ENCODE data around the gene TTLL13. TPM values are rescaled to one million over a fixed set of nuclear protein-coding genes. Genes with fewer than 3 reads are reported as not detected.
"Not testable (repeated sequence)": the region's sequence is repeated elsewhere in the genome, so short reads cannot be mapped to it uniquely, and the experiment has no call there.

TTLL13 gene
- total RNA-seq, 1 experiment from 2014 or later, result not detected

GRCh38 chr15:90261811-90262210 lies 12.5 kb downstream of the TTLL13 start:
- DNase-seq, result peak; percentile 75
- Histone ChIP-seq H3K27me3 (no peaks in the 10 kb centered on the region), H3K36me3 (peaks cover 2% of the 10 kb centered on the region; the same call in 1 of the 2 replicates), H3K9me3 (no peaks in the 10 kb centered on the region), H3K4me3 (no peak overlapping the region)

GRCh38 chr15:90262426-90262825 lies 13.1 kb downstream of the TTLL13 start:
- no peak overlapping the region for H3K4me3 ChIP-seq
- H3K36me3 ChIP-seq, result peaks cover 2% of the 10 kb centered on the region
- H3K9me3 ChIP-seq, result no peaks in the 10 kb centered on the region
- peak; percentile 91 for DNase-seq
- H3K27me3 ChIP-seq, result no peaks in the 10 kb centered on the region

GRCh38 chr15:90264671-90265070 lies 15.3 kb downstream of the TTLL13 start:
- DNase-seq, result peak; percentile 34
- Histone ChIP-seq H3K27me3 (no peaks in the 10 kb centered on the region), H3K36me3 (peaks cover 15% of the 10 kb centered on the region), H3K9me3 (no peaks in the 10 kb centered on the region), H3K4me3 (peak overlapping the region; percentile 92)

DNA sequence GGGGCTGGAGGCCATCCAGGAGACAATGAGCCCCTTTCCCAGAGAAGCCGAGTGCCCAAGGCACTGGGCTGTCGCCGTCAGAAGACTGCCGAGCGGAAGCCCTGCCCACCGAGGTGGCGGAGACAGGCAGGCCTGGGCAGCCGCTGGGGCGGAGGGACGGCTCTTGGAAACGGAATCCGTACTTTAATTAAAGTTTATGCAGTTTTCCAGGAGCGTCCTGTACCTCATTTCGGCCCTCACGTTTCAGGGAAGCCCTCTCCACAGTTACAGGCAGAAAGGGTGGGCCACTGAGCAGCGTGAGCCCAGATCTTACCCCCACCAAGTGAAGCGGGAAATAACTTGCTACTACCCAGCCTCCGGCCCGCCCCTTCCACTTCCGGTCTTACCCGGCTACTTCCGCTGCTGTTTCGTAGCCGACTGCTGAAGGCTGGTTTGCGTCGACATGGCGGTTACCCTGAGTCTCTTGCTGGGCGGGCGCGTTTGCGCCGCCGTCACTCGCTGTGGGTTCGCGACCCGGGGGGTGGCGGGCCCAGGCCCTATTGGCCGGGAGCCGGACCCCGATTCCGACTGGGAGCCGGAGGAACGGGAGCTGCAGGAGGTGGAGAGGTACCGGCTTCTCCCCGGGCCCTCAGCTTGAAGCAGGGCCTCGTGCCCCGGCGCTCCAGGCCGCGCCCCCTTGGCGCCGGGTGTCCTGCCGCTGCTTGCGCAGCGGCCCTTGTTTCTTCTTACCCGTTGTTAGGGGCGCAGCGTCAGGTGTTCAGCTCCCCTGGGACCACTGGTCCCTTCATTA lies 16.1 kb downstream of the TTLL13 start, which contains the start of gene NGRN:
TSS of gene NGRN (plus strand) at position 402 of the 790 bp plus-strand sequence. CDS start at position 443, 41 bp downstream.
- Histone ChIP-seq H3K36me3 (peaks cover 23% of the 10 kb centered on the region), H3K27me3 (no peaks in the 10 kb centered on the region), H3K9me3 (no peaks in the 10 kb centered on the region), H3K4me3 (peak within 1 kb of the TSS; percentile 92)
- DNase-seq, result peak; percentile 94

- no peaks in the 10 kb centered on the region for H3K9me3 ChIP-seq
- H3K4me3 ChIP-seq, result peak overlapping the region; percentile 92
- DNase-seq, result peak; percentile 36
- no peaks in the 10 kb centered on the region for H3K27me3 ChIP-seq
- H3K36me3 ChIP-seq, result peaks cover 29% of the 10 kb centered on the region
These were observed 16.7 kb downstream of the TTLL13 start for GRCh38 chr15:90266061-90266431.

DNA sequence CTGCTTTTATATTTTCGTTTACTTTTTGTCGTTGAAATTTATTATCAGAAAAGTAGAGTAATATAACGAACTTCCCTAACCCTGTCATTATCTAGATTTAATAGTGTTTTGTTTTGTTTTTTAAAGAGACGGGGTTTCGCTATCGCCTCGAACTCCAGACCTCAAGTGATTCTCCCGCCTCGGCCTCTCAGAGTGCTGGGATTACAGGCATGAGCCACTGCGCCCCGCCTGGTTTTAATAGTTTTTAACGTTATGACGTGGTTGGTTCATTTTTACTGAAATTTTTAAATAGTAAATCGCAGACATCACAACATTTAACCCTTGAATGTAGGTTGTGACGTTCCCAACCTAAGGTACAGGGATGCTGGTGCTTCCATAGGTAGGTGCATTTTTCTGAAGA lies 17.1 kb downstream of the TTLL13 start:
- Histone ChIP-seq H3K4me3 (peak overlapping the region; percentile 92), H3K36me3 (peaks cover 33% of the 10 kb centered on the region), H3K9me3 (no peaks in the 10 kb centered on the region), H3K27me3 (no peaks in the 10 kb centered on the region)
- DNase-seq, result peak; percentile 30

GRCh38 chr15:90268415-90268814 lies 19.1 kb downstream of the TTLL13 start:
- no peak for DNase-seq
- peaks cover 51% of the 10 kb centered on the region for H3K36me3 ChIP-seq
- H3K27me3 ChIP-seq, result no peaks in the 10 kb centered on the region
- no peak overlapping the region for H3K4me3 ChIP-seq
- H3K9me3 ChIP-seq, result no peaks in the 10 kb centered on the region

- Histone ChIP-seq H3K27me3 (no peaks in the 10 kb centered on the region), H3K9me3 (no peaks in the 10 kb centered on the region), H3K36me3 (peaks cover 55% of the 10 kb centered on the region), H3K4me3 (no peak overlapping the region)
- no peak for DNase-seq
These were observed 21.3 kb downstream of the TTLL13 start for GRCh38 chr15:90270502-90271150.

DNA sequence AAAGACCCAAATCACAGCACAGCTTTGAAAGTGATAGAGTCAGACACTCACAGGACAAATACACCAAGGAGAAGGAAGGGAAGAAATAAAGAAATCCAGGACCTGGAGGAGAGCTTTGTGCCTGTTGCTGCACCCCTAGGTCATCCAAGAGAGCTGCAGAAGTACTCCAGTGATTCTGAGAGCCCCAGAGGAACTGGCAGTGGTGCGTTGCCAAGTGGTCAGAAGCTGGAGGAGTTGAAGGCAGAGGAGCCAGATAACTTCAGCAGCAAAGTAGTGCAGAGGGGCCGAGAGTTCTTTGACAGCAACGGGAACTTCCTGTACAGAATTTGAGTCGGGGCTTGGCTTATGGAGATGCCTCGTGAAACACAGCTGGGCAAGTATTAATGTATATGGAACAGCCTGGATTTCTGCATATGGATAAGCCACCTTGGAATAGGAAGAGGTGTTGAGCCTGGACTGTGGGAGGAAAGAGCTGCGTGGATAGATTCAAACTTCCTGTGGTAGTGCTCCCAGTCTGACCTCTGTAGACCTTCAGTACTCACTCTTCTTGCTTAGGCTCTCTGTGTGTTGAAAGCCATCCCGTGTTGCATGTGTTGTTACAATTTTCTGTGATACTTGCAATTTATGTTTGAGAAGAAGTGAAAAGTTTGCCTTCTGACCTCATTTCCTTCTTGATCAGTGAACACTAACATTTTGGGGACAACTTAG lies 22.3 kb downstream of the TTLL13 start:
- H3K4me3 ChIP-seq, result no peak overlapping the region
- H3K27me3 ChIP-seq, result no peaks in the 10 kb centered on the region
- no peak for DNase-seq
- peaks cover 52% of the 10 kb centered on the region for H3K36me3 ChIP-seq
- no peaks in the 10 kb centered on the region for H3K9me3 ChIP-seq

DNA sequence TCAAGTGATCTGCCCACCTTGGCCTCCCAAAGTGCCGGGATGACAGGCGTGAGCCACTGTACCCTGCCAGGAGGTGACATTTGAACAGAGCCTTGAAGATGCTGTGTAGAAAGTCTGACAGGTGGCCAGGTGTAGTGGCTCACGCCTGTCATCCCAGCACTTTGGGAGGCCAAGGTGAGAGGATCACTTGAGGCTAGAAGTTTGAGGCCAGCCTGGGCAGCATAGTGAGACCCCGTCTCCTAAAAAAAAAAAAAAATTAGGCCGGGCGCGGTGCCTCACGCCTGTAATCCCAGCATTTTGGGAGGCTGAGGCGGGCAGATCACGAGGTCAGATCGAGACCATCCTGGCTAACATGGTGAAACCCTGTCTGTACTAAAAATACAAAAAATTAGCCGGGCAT lies 29.1 kb downstream of the TTLL13 start:
- DNase-seq, H3K9me3 ChIP-seq, H3K4me3 ChIP-seq, H3K27me3 ChIP-seq, H3K36me3 ChIP-seq: not testable (repeated sequence)

GRCh38 chr15:90280743-90281142 lies 31.4 kb downstream of the TTLL13 start:
- not testable (repeated sequence) for DNase-seq, H3K9me3 ChIP-seq, H3K27me3 ChIP-seq, H3K4me3 ChIP-seq, H3K36me3 ChIP-seq

GRCh38 chr15:90281637-90282036 lies 32.3 kb downstream of the TTLL13 start:
- not testable (repeated sequence) for H3K36me3 ChIP-seq, H3K4me3 ChIP-seq, H3K27me3 ChIP-seq, DNase-seq, H3K9me3 ChIP-seq

DNA sequence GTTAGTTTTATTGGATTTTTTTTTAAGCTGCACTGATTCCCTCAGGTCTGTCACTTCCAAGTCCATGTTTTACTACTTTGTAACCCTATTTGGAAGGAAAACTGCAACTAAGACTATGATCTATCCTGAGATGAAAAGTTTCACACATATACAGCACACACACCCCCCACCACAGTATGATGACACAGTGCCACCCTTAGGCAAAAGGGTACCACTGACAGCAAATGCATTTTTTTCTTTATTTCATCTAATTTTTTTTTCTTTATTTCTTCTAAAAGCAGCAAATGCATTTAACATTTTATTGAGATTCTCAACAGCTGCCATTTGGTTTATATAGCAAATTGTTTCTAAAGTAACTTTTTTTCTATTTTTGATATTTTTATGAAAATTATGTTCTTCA lies 37.3 kb downstream of the TTLL13 start:
- DNase-seq, result peak; percentile 37
- Histone ChIP-seq H3K9me3 (no peaks in the 10 kb centered on the region), H3K27me3 (no peaks in the 10 kb centered on the region), H3K4me3 (no peak overlapping the region), H3K36me3 (no peaks in the 10 kb centered on the region)

GRCh38 chr15:90287101-90287500 lies 37.7 kb downstream of the TTLL13 start:
- Histone ChIP-seq H3K4me3 (no peak overlapping the region), H3K36me3 (no peaks in the 10 kb centered on the region), H3K9me3 (no peaks in the 10 kb centered on the region), H3K27me3 (no peaks in the 10 kb centered on the region)
- no peak for DNase-seq

DNA sequence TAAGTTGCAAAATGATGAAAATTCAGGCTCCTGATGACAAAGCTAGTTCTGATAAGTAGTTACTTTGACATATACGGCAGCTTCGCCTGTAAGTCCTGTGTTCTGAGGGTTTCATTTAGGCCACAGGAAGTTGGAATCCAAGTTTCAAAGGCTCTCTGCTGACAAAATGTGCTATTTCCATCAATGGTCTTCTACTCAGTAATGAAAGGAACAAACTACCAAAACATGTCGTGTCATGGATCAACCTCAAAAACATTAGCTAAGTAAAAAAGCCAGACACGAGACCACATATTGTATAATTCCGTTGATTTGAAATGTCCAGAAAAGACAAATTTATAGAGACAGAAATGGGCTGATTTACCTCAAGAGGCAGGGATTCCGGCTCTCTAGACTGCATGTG lies 38.6 kb downstream of the TTLL13 start:
- H3K27me3 ChIP-seq, result no peaks in the 10 kb centered on the region
- no peaks in the 10 kb centered on the region for H3K36me3 ChIP-seq
- H3K4me3 ChIP-seq, result no peak overlapping the region
- H3K9me3 ChIP-seq, result no peaks in the 10 kb centered on the region
- DNase-seq, result no peak

DNA sequence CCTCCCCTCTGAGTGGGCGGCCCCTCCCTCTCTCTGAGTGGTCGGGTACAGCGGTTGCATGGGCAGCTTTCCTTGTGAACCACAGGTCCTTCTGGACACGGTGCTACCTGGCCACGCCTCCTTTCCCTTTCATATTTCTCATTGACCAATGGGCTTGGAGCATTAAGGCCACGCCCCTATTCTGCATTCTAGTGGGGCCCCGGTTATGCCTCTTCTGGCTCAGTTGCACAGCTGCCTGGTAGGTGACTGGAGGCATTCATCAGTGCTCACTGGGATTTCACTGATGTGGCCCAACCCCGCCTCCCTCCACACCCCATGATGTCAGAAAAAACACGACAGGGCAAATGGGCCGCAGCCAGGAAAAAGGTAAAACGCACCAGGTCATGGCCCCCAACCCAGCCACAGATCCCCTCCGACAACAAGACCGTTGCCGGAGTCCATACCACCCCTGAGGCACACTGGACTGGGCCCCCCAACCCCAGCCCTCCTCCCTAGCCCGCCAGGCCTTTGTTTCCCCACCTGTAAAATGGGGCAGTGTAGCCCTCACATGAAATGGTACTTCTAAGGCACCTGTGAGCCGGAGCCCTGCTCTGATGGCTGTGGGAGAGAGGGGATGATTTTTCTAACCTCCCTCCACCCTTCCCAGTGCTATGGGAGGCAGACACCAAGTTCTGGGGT lies 42.5 kb downstream of the TTLL13 start:
- no peak overlapping the region for H3K4me3 ChIP-seq
- H3K36me3 ChIP-seq, result no peaks in the 10 kb centered on the region
- no peaks in the 10 kb centered on the region for H3K9me3 ChIP-seq
- DNase-seq, result peak; percentile 41
- no peaks in the 10 kb centered on the region for H3K27me3 ChIP-seq
